ENCODE measurements around the gene PACRG. TPM values are rescaled to one million over a fixed set of nuclear protein-coding genes. Genes with fewer than 3 reads are reported as not detected.

Gene PACRG
- total RNA-seq, 1 experiment from 2014 or later, result 0.59 TPM

- CTCF ChIA-PET, result no interaction called here
- no peaks in the 10 kb centered on the region for H3K9me3 ChIP-seq (ENCODE audit: control insufficient read depth, insufficient read depth, low read depth, low read length)
- in situ Hi-C loops (cut with HindIII; ENCODE audit: low pct_unique_long_range_greater_than_20kb, low sequenced_read_pairs), result no loop called here
Measured at GRCh38 chr6:162904069-162904663, 176.4 kb downstream of the PACRG start.

DNA sequence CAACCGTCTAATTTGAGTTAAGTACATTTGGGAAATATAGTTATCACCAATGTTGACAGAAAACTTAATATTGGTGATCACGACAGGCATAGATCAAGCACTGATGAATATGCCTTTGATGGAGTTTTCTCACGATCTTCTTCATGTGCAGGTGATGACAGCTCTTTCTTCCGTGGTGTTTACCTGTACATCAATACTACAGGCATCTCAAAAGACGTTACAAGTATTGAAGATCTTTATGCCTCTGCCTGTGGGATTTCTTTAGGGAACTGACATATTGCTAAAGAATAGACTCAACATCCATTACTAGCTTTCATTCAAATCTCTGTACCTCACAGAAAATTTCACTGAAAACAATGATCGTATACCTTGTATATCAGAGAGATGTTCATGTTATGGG, 178.7 kb downstream of the PACRG start:
- DNase-seq (ENCODE audit: low read depth, low spot score), result no peak
- in situ Hi-C loops (cut with HindIII; ENCODE audit: low pct_unique_long_range_greater_than_20kb, low sequenced_read_pairs), result no loop called here
- H3K4me1 ChIP-seq (ENCODE audit: control insufficient read depth, insufficient read depth, low read length), result no peaks in the 10 kb centered on the region
- H3K27me3 ChIP-seq (ENCODE audit: control insufficient read depth, insufficient read depth, low read length), result no peaks in the 10 kb centered on the region; the same call in 1 of the 2 replicates
- no peak for ATAC-seq
- BruUV-seq (replicated peaks), result no TSS peak
- H3K9me3 ChIP-seq (ENCODE audit: control insufficient read depth, insufficient read depth, low read depth, low read length), result no peaks in the 10 kb centered on the region
- intact Hi-C loops (cut with micrococcal nuclease; ENCODE audit: unreplicated experiment), result no loop called here
- TF ChIP-seq REST (IDR thresholded peaks at IDR 0.05; ENCODE audit: insufficient read depth in 1 of 2, low read depth in 2 of 2, low read length in 1 of 2) (no peak), POLR2AphosphoS5 (IDR thresholded peaks at IDR 0.05; ENCODE audit: low read depth, low read length) (no peak), CTCF (IDR thresholded peaks at IDR 0.05) (no peak), TCF7L2 (IDR thresholded peaks at IDR 0.05; ENCODE audit: low read depth, low read length) (no peak), SIN3A (IDR thresholded peaks at IDR 0.05; ENCODE audit: borderline replicate concordance, insufficient read depth, low read depth, low read length) (no peak)
- POLR2A ChIA-PET, result no interaction called here
- H3K36me3 ChIP-seq (ENCODE audit: control insufficient read depth, insufficient read depth, low read length), result no peaks in the 10 kb centered on the region
- CTCF ChIA-PET, result no interaction called here
- no peak overlapping the region for H3K27ac ChIP-seq (ENCODE audit: low read length)
- no peak overlapping the region for H3K4me3 ChIP-seq (ENCODE audit: low read depth in 2 of 2, low read length in 2 of 2)

More at GRCh38 chr6:162904069-162904663, 176.4 kb downstream of the PACRG start:
- no peak for TF ChIP-seq POLR2AphosphoS5 (IDR thresholded peaks at IDR 0.05; ENCODE audit: low read depth, low read length)
- no peak for TF ChIP-seq CTCF (IDR thresholded peaks at IDR 0.05)
- TF ChIP-seq TCF7L2 (IDR thresholded peaks at IDR 0.05; ENCODE audit: low read depth, low read length), result no peak
- no peak for TF ChIP-seq REST (IDR thresholded peaks at IDR 0.05; ENCODE audit: insufficient read depth in 1 of 2, low read depth in 2 of 2, low read length in 1 of 2)
- TF ChIP-seq SIN3A (IDR thresholded peaks at IDR 0.05; ENCODE audit: borderline replicate concordance, insufficient read depth, low read depth, low read length), result no peak
- H3K27me3 ChIP-seq (ENCODE audit: control insufficient read depth, insufficient read depth, low read length), result no peaks in the 10 kb centered on the region; the same call in 1 of the 2 replicates
- no peak for DNase-seq (ENCODE audit: low read depth, low spot score)
- no peak overlapping the region for H3K27ac ChIP-seq (ENCODE audit: low read length)
- H3K4me3 ChIP-seq (ENCODE audit: low read depth in 2 of 2, low read length in 2 of 2), result no peak overlapping the region
- BruUV-seq (replicated peaks), result no TSS peak
- intact Hi-C loops (cut with micrococcal nuclease; ENCODE audit: unreplicated experiment), result no loop called here
- H3K4me1 ChIP-seq (ENCODE audit: control insufficient read depth, insufficient read depth, low read length), result no peaks in the 10 kb centered on the region
- ATAC-seq, result no peak
- POLR2A ChIA-PET, result no interaction called here
- no peaks in the 10 kb centered on the region for H3K36me3 ChIP-seq (ENCODE audit: control insufficient read depth, insufficient read depth, low read length)
